GM12892 (cell line): Measurements from ENCODE around the gene APOL1.

Experiments used
- POLR2A ChIP-seq: IDR thresholded peaks from 2 replicates; pipeline ENCODE4 v1.6.1; 2011; ENCODE audit warnings: low read depth, low read length, control low read depth
- POLR2AphosphoS5 ChIP-seq: IDR thresholded peaks from 2 replicates; pipeline ENCODE4 v1.6.1; 2011; ENCODE audit warnings: low read depth, low read length, control low read depth

GRCh38 chr22:36204632-36205015, 48.3 kb upstream of the APOL1 start:
- TF ChIP-seq POLR2AphosphoS5, result no peak
- no peak for TF ChIP-seq POLR2A
